CD14-positive monocyte (primary cell): ENCODE results near the gene UST. TPM values are rescaled to one million over a fixed set of nuclear protein-coding genes. Genes with fewer than 3 reads are reported as not detected.
A peak's percentile ranks its signal among the peaks of the same experiment; 100 is the strongest.

Experiments
- DNase-seq, 3 donors: peaks; one replicate each; pipeline ENCODE4 v3.0.0-alpha.2; 2011 to 2022
- H2AFZ ChIP-seq: 2 replicates; pipeline ENCODE4 v1.6.0; 2012; ENCODE audit warnings: mild to moderate bottlenecking, low read depth, low read length, inconsistent platforms; ENCODE audit not compliant: insufficient read depth, poor library complexity, severe bottlenecking
- H3K27ac ChIP-seq, 2 donors: 1 replicate in 1 of 2; 2 replicates in 1 of 2; pipeline ENCODE4 v1.5.1; 2012 to 2013; ENCODE audit warnings: low read length in 2 of 2, control low read depth in 1 of 2, inconsistent platforms in 1 of 2, low read depth in 1 of 2, mild to moderate bottlenecking in 1 of 2
- H3K27me3 ChIP-seq, 2 donors: one replicate each; pipeline versions ENCODE4 v1.6.0 to v1.6.1; 2011 to 2013; ENCODE audit warnings: low read length in 2 of 2; ENCODE audit not compliant: control insufficient read depth in 2 of 2, insufficient read depth in 2 of 2
- H3K36me3 ChIP-seq, 2 donors: replicated peaks in 1 of 2; 1 replicate in 1 of 2; 2 replicates in 1 of 2; pipeline versions ENCODE4 v1.5.1 to v1.6.1; 2012 to 2013; ENCODE audit warnings: low read length in 2 of 2, control low read depth in 1 of 2, inconsistent platforms in 1 of 2, mild to moderate bottlenecking in 1 of 2; ENCODE audit not compliant: insufficient read depth in 2 of 2, control insufficient read depth in 1 of 2
- H3K4me1 ChIP-seq, 2 donors: 1 replicate in 1 of 2; 2 replicates in 1 of 2; pipeline versions ENCODE4 v1.5.1 to v1.6.1; 2012 to 2013; ENCODE audit warnings: low read length in 2 of 2, control low read depth in 1 of 2, inconsistent platforms in 1 of 2, mild to moderate bottlenecking in 1 of 2, moderate library complexity in 1 of 2; ENCODE audit not compliant: insufficient read depth in 2 of 2, control insufficient read depth in 1 of 2
- H3K4me2 ChIP-seq: replicated peaks from 2 replicates; pipeline ENCODE3; 2012; ENCODE audit warnings: low read length, moderate library complexity, mild to moderate bottlenecking; ENCODE audit not compliant: poor library complexity, severe bottlenecking; ENCODE audit errors: extremely low read depth
- H3K4me3 ChIP-seq, 3 experiments: fragments of 200-600 bp in 1 of 3; sonication (generic) in 1 of 3; replicated peaks in 1 of 3; 1 replicate in 2 of 3; 2 replicates in 1 of 3; pipeline ENCODE4 v1.5.1; 2011 to 2013; ENCODE audit warnings: low read length in 3 of 3, mild to moderate bottlenecking in 3 of 3, control low read depth in 2 of 3, low read depth in 2 of 3, inconsistent platforms in 1 of 3, moderate library complexity in 1 of 3
- H3K79me2 ChIP-seq: 2 replicates; pipeline ENCODE4 v1.6.0; 2012; ENCODE audit warnings: mild to moderate bottlenecking, control low read depth, inconsistent platforms, low read length, moderate library complexity; ENCODE audit not compliant: insufficient read depth
- H3K9ac ChIP-seq: 2 replicates; pipeline ENCODE4 v1.6.0; 2017; ENCODE audit warnings: low read length, mild to moderate bottlenecking; ENCODE audit not compliant: insufficient read depth, poor library complexity, severe bottlenecking
- H3K9me3 ChIP-seq, 2 donors: replicated peaks in 1 of 2; 1 replicate in 1 of 2; 2 replicates in 1 of 2; pipeline versions ENCODE4 v1.5.1 to v1.6.1; 2012 to 2013; ENCODE audit warnings: low read length in 2 of 2, control low read depth in 1 of 2; ENCODE audit not compliant: control insufficient read depth in 1 of 2, insufficient read depth in 1 of 2
- H4K20me1 ChIP-seq: 2 replicates; pipeline ENCODE4 v1.6.0; 2012; ENCODE audit warnings: mild to moderate bottlenecking, low read length, control low read depth, moderate library complexity; ENCODE audit not compliant: insufficient read depth
- H3K27ac Mint-ChIP-seq, 7 donors: one replicate each; pipeline ENCODE4 v1.8.0; 2020; ENCODE audit warnings: mild to moderate bottlenecking in 7 of 7, mixed read lengths in 7 of 7, moderate library complexity in 6 of 7, inconsistent platforms in 2 of 7
- H3K27me3 Mint-ChIP-seq, 3 donors: one replicate each; pipeline ENCODE4 v1.8.0; 2021 to 2022; ENCODE audit warnings: low read depth in 3 of 3, mild to moderate bottlenecking in 3 of 3, mixed read lengths in 3 of 3, moderate library complexity in 3 of 3, inconsistent platforms in 1 of 3
- H3K36me3 Mint-ChIP-seq, 2 donors: one replicate each; pipeline ENCODE4 v1.8.0; 2020; ENCODE audit warnings: mixed read lengths in 2 of 2, inconsistent platforms in 1 of 2, mild to moderate bottlenecking in 1 of 2
- H3K4me1 Mint-ChIP-seq: one replicate; pipeline ENCODE4 v1.8.0; 2020; ENCODE audit warnings: mild to moderate bottlenecking, mixed read lengths
- H3K4me3 Mint-ChIP-seq, 2 donors: one replicate each; pipeline ENCODE4 v1.8.0; 2020; ENCODE audit warnings: mild to moderate bottlenecking in 2 of 2, mixed read lengths in 2 of 2, moderate library complexity in 1 of 2
- H3K9me3 Mint-ChIP-seq, 7 donors: one replicate each; pipeline ENCODE4 v1.8.0; 2020 to 2022; ENCODE audit warnings: mixed read lengths in 7 of 7, mild to moderate bottlenecking in 6 of 7, moderate library complexity in 6 of 7, inconsistent platforms in 2 of 7
- CTCF ChIP-seq: fragments of 200-600 bp; IDR thresholded peaks from one replicate; pipeline ENCODE4 v1.8.0; 2022; ENCODE audit warnings: antibody characterized with exemption, mild to moderate bottlenecking
- WGBS: methylation state at CpG from one replicate; pipeline ENCODE4 v1.1.5; 2013; ENCODE audit warnings: missing lambda C conversion rate; ENCODE audit not compliant: insufficient coverage; 5-methylcytosine and 5-hydroxymethylcytosine counted together
- intact Hi-C, 2 donors: fragments of 100-400 bp; cut with micrococcal nuclease; formaldehyde crosslinking; loops; one replicate each; pipeline versions ENCODE4 v1.15.0 to v1.15.1; 2023
- polyA plus RNA-seq, 3 donors: library from polyadenylated mRNA; depleted of rRNA in 1 of 3; unstranded in 2 of 3; stranded (reverse) in 1 of 3; fragments of 300-500 nt in 2 of 3; fragments of >200 nt in 1 of 3; fragmentation: Illumina TruSeq in 2 of 3; gene quantifications; 1 replicate in 2 of 3; 2 replicates in 1 of 3; pipeline ENCODE4 v1.2.3, GENCODE V29; 2012 to 2021

The UST gene
- polyA plus RNA-seq, 3 donors: 0.33 to 0.53 (median 0.48) TPM

- peaks cover 27% of the 10 kb centered on the region for H3K4me1 Mint-ChIP-seq
- H3K27ac ChIP-seq: no peak overlapping the region
- no peak for TF ChIP-seq CTCF
These were observed 360.7 kb downstream of the UST start for GRCh38 chr6:149107520-149107919.

DNA sequence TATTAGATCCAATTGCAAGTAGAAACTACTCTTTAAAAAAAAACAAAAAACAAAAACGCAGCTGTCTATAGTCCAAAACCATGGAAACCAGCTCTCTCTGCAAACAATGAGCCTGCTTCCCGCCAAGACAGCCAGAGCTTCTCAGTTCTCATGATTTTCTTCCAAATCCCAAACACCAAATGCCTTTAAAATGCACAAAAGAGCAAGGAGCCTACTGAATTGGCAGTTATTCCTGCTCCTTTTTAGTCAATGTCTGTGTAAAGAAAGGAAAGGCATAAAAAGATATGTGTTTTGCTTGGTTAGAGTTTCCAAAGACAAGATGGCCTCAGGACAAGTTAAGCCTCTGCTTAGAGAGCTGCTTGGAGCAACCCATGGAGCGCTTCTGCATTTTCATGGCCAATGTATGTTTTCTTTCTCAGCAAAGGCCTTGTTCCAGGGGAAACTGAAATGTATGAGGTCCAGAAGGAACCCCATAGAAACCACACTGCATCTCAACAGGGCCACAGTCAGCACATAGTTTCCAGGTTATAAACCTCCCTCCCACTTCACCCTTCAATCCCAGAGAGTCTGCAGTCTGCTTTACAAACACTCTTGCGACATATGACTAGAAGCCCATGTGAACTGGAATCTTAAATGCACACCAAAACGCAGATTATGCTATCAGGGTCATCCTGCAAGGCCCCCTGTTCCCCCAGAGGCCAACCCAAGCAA, 361.4 kb downstream of the UST start:
- peaks cover 33% of the 10 kb centered on the region for H3K4me1 Mint-ChIP-seq
- H3K9me3 ChIP-seq: no peaks in the 10 kb centered on the region
- intact Hi-C loops: no loop called here
- no peak overlapping the region for H3K4me2 ChIP-seq
- no peak overlapping the region for H3K9ac ChIP-seq
- no peak overlapping the region for H2AFZ ChIP-seq
- H3K4me1 ChIP-seq: peaks cover 23 to 25% of the 10 kb centered on the region in 2 donors
- no peaks in the 10 kb centered on the region for H3K9me3 Mint-ChIP-seq
- H3K36me3 Mint-ChIP-seq: no peaks in the 10 kb centered on the region
- no peak for TF ChIP-seq CTCF
- no peak overlapping the region for H3K27ac ChIP-seq
- H3K27ac Mint-ChIP-seq: peak overlapping the region in 1 of 7 donors; percentile 16
- H3K79me2 ChIP-seq: no peaks in the 10 kb centered on the region
- no peak overlapping the region for H3K4me3 ChIP-seq
- no peaks in the 10 kb centered on the region for H4K20me1 ChIP-seq
- WGBS: 91% methylated on average over 4 of the region's 5 CpGs
- DNase-seq: no peak
- H3K4me3 Mint-ChIP-seq: no peak overlapping the region
- H3K36me3 ChIP-seq: no peaks in the 10 kb centered on the region
- H3K27me3 ChIP-seq: no peaks in the 10 kb centered on the region
- H3K27me3 Mint-ChIP-seq: no peaks in the 10 kb centered on the region

More at GRCh38 chr6:149107520-149107919, 360.7 kb downstream of the UST start:
- Mint-ChIP-seq H3K27me3 (no peaks in the 10 kb centered on the region), H3K27ac (no peak overlapping the region), H3K4me3 (no peak overlapping the region), H3K36me3 (no peaks in the 10 kb centered on the region), H3K9me3 (no peaks in the 10 kb centered on the region)
- Histone ChIP-seq H3K36me3 (no peaks in the 10 kb centered on the region), H4K20me1 (no peaks in the 10 kb centered on the region), H3K9ac (no peak overlapping the region), H3K27me3 (no peaks in the 10 kb centered on the region), H2AFZ (no peak overlapping the region), H3K4me1 (peaks cover 16 to 18% of the 10 kb centered on the region in 2 donors), H3K4me3 (no peak overlapping the region), H3K79me2 (no peaks in the 10 kb centered on the region), H3K9me3 (no peaks in the 10 kb centered on the region), H3K4me2 (no peak overlapping the region)
- 90% methylated on average over 2 of the region's 5 CpGs for WGBS
- no peak for DNase-seq
- intact Hi-C loops: no loop called here
